GM18861 (cell line): ENCODE measurements around the gene PROSER3.

ENCODE experiments used
- ATAC-seq: cut with Tn5 transposase; IDR thresholded peaks from one replicate; pipeline ENCODE4 v1.9.1; 2021; ENCODE audit not compliant: unreplicated experiment

PROSER3 gene

GRCh38 chr19:35775298-35776101, 17.5 kb downstream of the PROSER3 start, which contains the start of gene ARHGAP33:
TSS of gene ARHGAP33 (plus strand) at chr19:35775564. CDS start at chr19:35775659, 95 bp downstream.
- peak; percentile 91 for ATAC-seq

DNA sequence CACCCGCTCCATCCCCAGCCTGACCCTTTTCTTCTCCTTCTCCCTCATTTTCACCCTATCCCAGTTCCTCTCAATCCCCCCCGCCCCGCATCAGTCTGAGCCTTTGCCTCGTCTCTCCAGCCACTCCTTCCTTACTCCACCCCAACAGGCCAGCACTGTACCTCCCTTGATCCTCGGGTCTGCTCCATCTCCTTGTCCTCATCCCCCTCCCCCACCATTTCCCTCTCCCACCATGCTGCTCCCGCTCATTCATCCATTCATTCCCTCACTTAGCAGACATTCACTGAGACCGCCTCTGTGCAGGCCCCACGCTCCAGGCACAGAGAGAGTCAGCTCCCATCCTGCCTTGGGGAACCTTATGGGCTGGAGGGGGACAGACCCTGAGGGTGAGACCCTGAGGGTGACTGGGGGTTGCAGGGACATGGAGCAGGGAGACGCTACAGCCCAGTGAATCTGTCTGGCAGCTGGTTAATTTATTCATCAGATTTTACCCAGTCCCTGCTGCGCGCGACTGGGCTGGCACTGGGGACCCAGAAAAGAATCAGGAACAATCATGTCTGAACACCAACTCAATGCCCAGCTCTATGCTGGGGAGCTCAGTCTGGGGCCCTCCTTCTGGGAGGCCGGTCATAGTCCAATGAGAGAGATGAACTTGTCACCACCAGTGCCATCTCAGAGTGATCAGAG, 18.3 kb downstream of the PROSER3 start:
- no peak for ATAC-seq

DNA sequence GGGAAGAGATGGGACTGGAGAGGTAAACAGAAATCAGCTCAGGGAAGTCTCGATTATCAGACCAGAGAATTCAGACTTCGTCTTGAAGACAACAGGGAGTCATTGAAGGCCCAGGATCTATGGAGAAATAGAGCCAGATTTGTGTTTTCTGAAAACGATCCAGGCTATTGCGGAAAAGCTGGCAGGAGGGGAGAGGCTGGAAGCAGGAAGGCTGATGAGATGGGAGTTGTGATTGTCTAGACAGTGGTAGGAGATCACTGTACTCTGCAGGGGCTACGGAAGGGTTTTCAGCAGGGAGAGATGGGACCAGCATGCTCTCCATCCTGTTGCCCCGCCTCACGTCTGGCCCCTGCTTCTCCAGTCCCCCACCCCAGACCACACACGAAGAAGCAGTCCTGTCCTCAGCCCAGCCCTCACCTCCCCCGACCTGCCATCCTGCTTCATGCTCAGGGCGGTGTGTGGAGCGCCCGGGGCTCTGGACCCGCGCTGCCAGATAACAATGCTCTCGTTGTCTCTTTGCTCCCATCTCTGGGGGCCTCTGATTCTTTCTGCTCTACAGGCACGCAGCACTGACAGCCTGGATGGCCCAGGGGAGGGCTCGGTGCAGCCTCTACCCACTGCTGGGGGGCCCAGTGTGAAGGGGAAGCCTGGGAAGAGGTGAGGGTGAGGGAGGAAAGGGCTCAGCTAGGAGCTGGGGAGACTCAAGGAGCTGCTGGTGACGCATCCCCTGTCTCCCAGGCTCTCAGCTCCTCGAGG, 19.3 kb downstream of the PROSER3 start:
- no peak for ATAC-seq

DNA sequence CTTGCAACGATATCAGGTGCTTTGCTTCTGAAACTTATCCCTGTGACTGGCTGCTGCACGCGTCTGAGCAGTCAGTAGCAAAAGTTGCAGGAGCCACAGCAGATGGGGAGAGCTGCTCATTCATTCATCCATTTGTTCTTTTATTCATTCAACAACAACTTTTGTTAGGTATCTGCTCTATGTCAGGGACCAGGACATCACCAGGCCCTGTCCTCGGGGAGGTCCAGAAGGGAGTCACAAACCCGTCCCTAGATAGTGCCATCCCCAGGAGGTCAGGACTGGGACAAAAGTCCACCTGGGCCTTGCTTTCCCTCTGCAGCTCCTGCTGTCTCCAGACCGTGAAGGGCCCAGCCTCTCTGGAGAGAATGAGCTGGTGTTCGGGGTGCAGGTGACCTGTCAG, 20.0 kb downstream of the PROSER3 start:
- no peak for ATAC-seq

DNA sequence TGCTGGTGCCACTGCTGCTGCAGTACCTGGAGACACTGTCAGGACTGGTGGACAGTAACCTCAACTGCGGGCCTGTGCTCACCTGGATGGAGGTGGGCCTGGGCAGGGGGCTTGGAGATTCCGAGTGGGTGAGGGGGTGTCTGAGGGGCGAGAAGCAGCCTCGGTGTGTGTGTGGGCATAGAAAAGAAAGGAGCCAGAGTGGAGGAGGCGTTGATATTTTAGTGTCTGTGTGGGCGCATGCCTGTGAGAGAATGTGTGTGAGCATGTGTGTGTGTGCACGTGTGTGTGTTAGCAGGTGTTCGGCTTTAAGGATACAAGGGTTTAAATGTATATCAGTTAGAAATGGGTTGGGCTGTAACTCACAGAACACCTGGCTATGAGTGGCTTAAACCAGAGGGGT, 21.1 kb downstream of the PROSER3 start:
- ATAC-seq, result no peak

- ATAC-seq, result no peak
These were observed 22.1 kb downstream of the PROSER3 start for GRCh38 chr19:35780058-35780457.

DNA sequence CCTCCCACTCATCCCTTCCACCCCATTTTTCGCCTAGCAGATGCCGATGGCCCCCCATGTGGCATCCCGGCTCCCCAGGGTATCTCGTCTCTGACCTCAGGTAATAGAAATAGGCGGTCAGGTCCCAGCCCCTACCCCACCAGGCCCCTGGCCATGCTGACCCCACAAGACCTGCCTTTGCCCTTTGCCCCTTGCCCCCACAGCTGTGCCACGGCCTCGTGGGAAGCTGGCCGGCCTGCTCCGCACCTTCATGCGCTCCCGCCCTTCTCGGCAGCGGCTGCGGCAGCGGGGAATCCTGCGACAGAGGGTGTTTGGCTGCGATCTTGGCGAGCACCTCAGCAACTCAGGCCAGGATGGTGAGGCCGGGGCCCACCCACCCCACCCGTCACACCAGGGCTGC, 22.7 kb downstream of the PROSER3 start:
- no peak for ATAC-seq

DNA sequence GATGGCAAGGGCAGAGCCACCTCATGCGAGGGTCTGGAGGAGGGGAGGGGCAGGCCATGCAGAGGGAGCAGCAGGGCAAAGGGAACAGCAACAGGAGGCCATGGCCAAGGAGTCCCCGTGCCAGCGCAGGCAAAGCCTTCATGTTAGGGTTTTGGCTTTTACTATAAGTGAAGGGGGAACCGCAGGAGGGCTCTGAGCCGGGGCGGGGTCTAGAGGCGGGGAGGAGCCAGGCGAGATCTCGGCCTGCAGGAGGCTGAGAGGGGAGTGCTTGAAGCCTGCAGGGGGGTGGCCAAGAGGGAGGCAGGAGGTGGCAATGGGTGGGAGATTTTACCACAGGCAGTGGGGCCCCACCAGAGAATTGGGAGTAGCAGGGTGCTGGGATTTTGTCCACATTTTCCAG, 23.7 kb downstream of the PROSER3 start:
- no peak for ATAC-seq

GRCh38 chr19:35782589-35782988, 24.6 kb downstream of the PROSER3 start:
- ATAC-seq, result no peak

GRCh38 chr19:35783469-35784434, 25.8 kb downstream of the PROSER3 start:
- ATAC-seq, result no peak

GRCh38 chr19:35784503-35785338, 26.7 kb downstream of the PROSER3 start:
- ATAC-seq, result no peak

GRCh38 chr19:35785339-35785627, 27.3 kb downstream of the PROSER3 start:
- no peak for ATAC-seq

- no peak for ATAC-seq
These were observed 28.6 kb downstream of the PROSER3 start for GRCh38 chr19:35786299-35787160.

DNA sequence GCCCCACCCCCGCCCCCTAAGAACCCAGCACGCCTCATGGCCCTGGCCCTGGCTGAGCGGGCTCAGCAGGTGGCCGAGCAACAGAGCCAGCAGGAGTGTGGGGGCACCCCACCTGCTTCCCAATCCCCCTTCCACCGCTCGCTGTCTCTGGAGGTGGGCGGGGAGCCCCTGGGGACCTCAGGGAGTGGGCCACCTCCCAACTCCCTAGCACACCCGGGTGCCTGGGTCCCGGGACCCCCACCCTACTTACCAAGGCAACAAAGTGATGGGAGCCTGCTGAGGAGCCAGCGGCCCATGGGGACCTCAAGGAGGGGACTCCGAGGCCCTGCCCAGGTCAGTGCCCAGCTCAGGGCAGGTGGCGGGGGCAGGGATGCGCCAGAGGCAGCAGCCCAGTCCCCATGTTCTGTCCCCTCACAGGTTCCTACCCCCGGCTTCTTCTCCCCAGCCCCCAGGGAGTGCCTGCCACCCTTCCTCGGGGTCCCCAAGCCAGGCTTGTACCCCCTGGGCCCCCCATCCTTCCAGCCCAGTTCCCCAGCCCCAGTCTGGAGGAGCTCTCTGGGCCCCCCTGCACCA, 29.3 kb downstream of the PROSER3 start:
- no peak for ATAC-seq

DNA sequence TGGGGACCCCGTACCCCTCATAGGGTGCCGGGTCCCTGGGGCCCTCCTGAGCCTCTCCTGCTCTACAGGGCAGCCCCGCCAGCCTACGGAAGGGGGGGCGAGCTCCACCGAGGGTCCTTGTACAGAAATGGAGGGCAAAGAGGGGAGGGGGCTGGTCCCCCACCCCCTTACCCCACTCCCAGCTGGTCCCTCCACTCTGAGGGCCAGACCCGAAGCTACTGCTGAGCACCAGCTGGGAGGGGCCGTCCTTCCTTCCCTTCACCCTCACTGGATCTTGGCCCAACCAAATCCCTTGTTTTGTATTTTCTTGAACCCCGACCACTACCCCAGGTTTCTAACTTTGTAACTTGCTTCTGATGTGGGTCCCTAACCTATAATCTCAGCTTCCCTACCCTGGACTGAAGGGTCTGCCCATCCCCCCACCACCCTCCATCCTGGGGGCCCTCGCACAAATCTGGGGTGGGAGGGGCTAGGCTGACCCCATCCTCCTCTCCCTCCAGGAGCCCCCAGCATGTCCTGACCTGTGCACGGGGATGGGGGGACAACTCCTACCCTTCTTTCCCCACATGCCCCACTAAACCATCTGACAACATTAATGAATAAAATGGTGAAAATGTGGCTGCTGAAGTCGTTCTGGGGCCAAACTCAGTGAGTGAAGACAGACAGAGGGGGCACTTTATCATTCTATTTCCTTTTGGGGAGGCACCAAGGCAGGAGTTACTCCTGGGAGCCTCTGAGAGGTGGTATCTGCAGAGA, 30.4 kb downstream of the PROSER3 start:
- ATAC-seq, result no peak

DNA sequence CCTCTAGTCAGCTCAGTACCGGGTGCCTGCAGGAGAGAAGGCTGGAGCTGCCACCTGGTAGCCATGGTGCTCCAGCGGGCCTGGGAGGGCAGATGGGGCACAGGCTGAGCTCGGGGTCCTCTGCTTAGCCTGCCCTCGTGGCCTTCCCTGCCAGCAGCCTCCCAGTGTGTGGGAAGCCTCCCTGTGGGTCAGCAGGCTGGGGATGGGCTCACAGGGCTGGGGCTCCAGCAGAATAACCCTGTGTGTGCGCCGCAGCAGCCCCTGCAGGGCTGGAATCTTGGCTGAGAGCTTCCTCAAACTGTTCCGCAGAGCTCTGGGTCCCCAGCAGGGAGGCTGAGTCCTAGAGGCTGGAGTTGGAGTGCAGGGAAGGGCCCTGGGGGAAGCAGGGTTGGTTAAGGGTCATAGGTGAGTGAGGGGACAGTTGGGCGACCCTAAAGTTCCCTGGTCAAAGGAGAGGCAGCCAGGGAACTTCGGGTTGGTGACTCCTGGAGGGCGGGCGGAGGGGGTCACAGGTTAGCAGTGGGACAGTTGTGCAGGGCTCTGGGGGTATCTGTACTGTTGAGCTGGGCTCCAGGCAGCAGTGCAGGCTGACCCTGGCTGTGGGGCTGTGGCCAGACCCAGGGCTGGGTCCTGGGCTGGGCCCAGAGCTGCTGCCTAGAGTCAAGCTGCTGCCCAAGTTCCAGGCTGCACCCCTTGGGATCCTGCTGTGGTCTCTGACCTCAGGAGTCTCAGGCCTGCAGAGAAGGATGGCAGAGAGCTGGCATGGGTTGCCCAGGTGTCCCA, 31.4 kb downstream of the PROSER3 start:
- ATAC-seq, result no peak
